Measurements from ENCODE around the gene PRKCD.

GRCh38 chr3:53160660-53161449 lies at the start of gene PRKCD:
- TF ChIP-seq POLR2A (IDR thresholded peaks at IDR 0.05), result peak; percentile 73 to 89
- TF ChIP-seq CTCF (IDR thresholded peaks at IDR 0.05), result peak; percentile 47 to 68 (median 61)

Measured in Peyer's patch (tissue), 4 donors.